NT2/D1 (cell line): ENCODE measurements around the gene RNU7-1.

ENCODE experiments used
- SUZ12 ChIP-seq: IDR thresholded peaks from 2 replicates; pipeline ENCODE4 v1.6.1; 2011; ENCODE audit not compliant: insufficient read length, insufficient read depth; ENCODE audit errors: extremely low read depth
- YY1 ChIP-seq: IDR thresholded peaks from 2 replicates; pipeline ENCODE4 v1.6.1; 2011; ENCODE audit not compliant: insufficient read length, insufficient read depth
- ZNF274 ChIP-seq: IDR thresholded peaks from 2 replicates; pipeline ENCODE4 v1.6.1; 2011; ENCODE audit warnings: mild to moderate bottlenecking, low read depth, low read length

DNA sequence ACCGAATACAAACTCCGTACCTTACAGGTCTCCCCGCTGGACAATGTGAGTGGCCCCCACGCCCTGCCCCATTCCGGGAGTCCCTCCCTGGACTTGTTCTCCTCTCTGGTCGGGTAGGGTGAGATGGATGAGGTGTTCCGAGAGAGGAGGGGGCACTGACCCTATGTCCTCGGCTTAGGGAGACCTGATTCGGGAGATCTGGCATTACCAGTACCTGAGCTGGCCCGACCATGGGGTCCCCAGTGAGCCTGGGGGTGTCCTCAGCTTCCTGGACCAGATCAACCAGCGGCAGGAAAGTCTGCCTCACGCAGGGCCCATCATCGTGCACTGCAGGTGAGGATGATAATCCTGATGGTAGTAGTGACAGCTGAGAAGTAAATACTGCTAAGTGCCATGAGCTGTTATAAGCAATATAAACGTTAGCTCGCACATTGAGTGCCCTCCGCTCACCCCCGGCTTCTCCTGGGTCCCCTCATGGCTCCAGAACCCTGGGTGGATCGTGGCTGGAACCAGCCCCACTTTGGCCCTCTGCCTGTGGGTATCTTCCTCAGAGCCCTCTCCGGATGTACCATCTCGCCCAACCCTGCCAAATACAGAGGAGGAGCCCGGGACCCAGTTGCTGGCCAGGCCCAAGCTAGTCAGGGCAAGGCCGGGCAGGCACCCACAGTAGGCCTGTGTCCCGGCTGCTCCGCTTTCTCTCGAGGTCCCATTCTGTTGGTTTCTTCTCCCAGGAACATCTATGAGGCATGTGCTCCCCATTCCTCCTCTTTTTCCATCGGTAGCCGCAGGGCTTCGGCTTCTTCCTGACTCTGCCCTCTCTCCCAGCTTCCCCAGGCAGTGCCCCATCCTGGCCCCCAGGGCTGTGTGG lies 14.4 kb downstream of the RNU7-1 start:
- TF ChIP-seq YY1 (no peak), ZNF274 (no peak), SUZ12 (no peak)
